HG02759 (cell line): ENCODE results near the gene KAZN.

Experiments used
- ATAC-seq: cut with Tn5 transposase; IDR thresholded peaks from one replicate; pipeline ENCODE4 v1.9.1; 2021; ENCODE audit warnings: mild to moderate bottlenecking, moderate library complexity; ENCODE audit not compliant: unreplicated experiment

The KAZN gene

GRCh38 chr1:14784790-14785773, 186.6 kb downstream of the KAZN start:
- ATAC-seq: no peak

- no peak for ATAC-seq
Measured at GRCh38 chr1:14786109-14786675, 187.7 kb downstream of the KAZN start.

GRCh38 chr1:14786681-14787080, 188.2 kb downstream of the KAZN start:
- ATAC-seq: no peak

GRCh38 chr1:14787604-14788003, 189.1 kb downstream of the KAZN start:
- no peak for ATAC-seq

GRCh38 chr1:14788080-14788479, 189.6 kb downstream of the KAZN start:
- ATAC-seq: no peak

GRCh38 chr1:14790982-14791381, 192.5 kb downstream of the KAZN start:
- no peak for ATAC-seq

- no peak for ATAC-seq
Measured at GRCh38 chr1:14791654-14792053, 193.2 kb downstream of the KAZN start.

- ATAC-seq: no peak
Measured at GRCh38 chr1:14794136-14794768, 195.8 kb downstream of the KAZN start.

GRCh38 chr1:14794906-14795305, 196.4 kb downstream of the KAZN start:
- ATAC-seq: no peak

- ATAC-seq: no peak
Measured at GRCh38 chr1:14795589-14795988, 197.1 kb downstream of the KAZN start.

- ATAC-seq: no peak
Measured at GRCh38 chr1:14800014-14800413, 201.5 kb downstream of the KAZN start.

- no peak for ATAC-seq
Measured at GRCh38 chr1:14800500-14801076, 202.1 kb downstream of the KAZN start.

- no peak for ATAC-seq
Measured at GRCh38 chr1:14803002-14803789, 204.7 kb downstream of the KAZN start.

GRCh38 chr1:14804626-14805025, 206.1 kb downstream of the KAZN start:
- no peak for ATAC-seq

GRCh38 chr1:14806772-14807171, 208.3 kb downstream of the KAZN start:
- no peak for ATAC-seq

GRCh38 chr1:14808768-14809167, 210.3 kb downstream of the KAZN start:
- no peak for ATAC-seq

GRCh38 chr1:14809191-14809981, 210.9 kb downstream of the KAZN start:
- ATAC-seq: no peak

- ATAC-seq: no peak
Measured at GRCh38 chr1:14810595-14811361, 212.3 kb downstream of the KAZN start.

- no peak for ATAC-seq
Measured at GRCh38 chr1:14811573-14811972, 213.1 kb downstream of the KAZN start.
